H1 (cell line): Measurements from ENCODE around the gene DAAM1. TPM values are rescaled to one million over a fixed set of nuclear protein-coding genes. Genes with fewer than 3 reads are reported as not detected.

ENCODE experiments used
- GTF2F1 ChIP-seq: IDR thresholded peaks from 2 replicates; pipeline ENCODE4 v1.6.1; 2012; ENCODE audit warnings: low read depth, low read length, improper control_type of control experiment, borderline replicate concordance
- SAP30 ChIP-seq: fragments of 300-600 bp; sonication (generic); IDR thresholded peaks from 2 replicates; pipeline ENCODE4 v1.7.1; 2012; ENCODE audit warnings: low read length, moderate library complexity, mild to moderate bottlenecking, inconsistent platforms; ENCODE audit not compliant: insufficient read depth, insufficient replicate concordance
- SRF ChIP-seq: IDR thresholded peaks from 2 replicates; pipeline ENCODE4 v1.6.1; 2011; ENCODE audit warnings: mild to moderate bottlenecking, low read depth, low read length, moderate library complexity
- polyA plus RNA-seq, 7 experiments: library from polyadenylated mRNA; depleted of rRNA in 3 of 7; stranded (reverse) in 5 of 7; unstranded in 2 of 7; fragments of >200 nt in 5 of 7; fragments of 200-250 nt in 2 of 7; gene quantifications; 1 replicate in 5 of 7; 2 replicates in 1 of 7; 4 replicates in 1 of 7; pipeline versions ENCODE4 v1.2.1 to v1.2.3, GENCODE V29; 2011 to 2013; ENCODE audit warnings: missing spikeins in 2 of 7, mixed read lengths in 2 of 7
- total RNA-seq: library from RNA; stranded (reverse); fragmentation: NEBNext Ultra II Directional; extraction: Animal tissue kit (Norgen Biotek cat#: 25700); gene quantifications from 2 replicates; pipeline ENCODE4 v1.2.1, GENCODE V29; 2021

DAAM1 gene
- total and polyA plus RNA-seq, 2 of the 8 experiments (the other 6 are each of a cell fraction or from before 2014, with no cell fraction given), result 5.0 to 44.9 TPM

- TF ChIP-seq SRF, result no peak
- no peak for TF ChIP-seq GTF2F1
- no peak for TF ChIP-seq SAP30
Observed at GRCh38 chr14:59186306-59186705, 2.2 kb upstream of the DAAM1 start (continued).
